Measurements from ENCODE around the gene GRK6.
A peak's percentile ranks its signal among the peaks of the same experiment; 100 is the strongest.

Gene GRK6

DNA sequence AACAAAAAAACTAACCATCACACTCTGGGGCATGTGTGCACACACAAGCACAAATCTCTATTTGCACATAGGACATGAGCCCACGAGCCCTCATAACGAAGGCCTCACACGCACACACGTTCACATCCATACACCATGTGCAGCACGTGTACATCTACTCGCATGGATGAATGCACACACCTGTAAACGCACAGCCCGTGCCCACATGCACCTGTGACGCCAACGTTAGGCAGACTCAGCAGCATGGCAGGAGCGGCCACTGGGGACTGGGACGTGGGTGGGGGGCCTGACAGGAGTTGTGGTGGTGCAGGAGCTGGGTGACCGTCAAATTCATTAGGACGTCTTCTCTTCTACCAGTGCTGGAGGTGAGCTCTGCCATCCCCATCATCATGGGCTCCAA lies 39.1 kb upstream of the GRK6 start:
- H3K4me1 ChIP-seq (ENCODE audit: control insufficient read depth, insufficient read depth, low read length), result no peaks in the 10 kb centered on the region; the same call in 1 of the 2 replicates
- H3K9me3 ChIP-seq (ENCODE audit: control insufficient read depth, insufficient read depth, low read length), result no peaks in the 10 kb centered on the region
- no peak overlapping the region for H3K4me3 ChIP-seq (ENCODE audit: low read length)
- DNase-seq (ENCODE audit: low read depth, low spot score), result no peak
- H3K36me3 ChIP-seq (ENCODE audit: control insufficient read depth, insufficient read depth, low read length), result no peaks in the 10 kb centered on the region
- WGBS (ENCODE audit: insufficient coverage, insufficient read length), result no CpG with 5 or more reads among the region's 14 CpGs
- no peaks in the 10 kb centered on the region for H3K27me3 ChIP-seq (ENCODE audit: control insufficient read depth, insufficient read depth, low read length)
- no peak overlapping the region for H3K27ac ChIP-seq (ENCODE audit: low read length)

DNA sequence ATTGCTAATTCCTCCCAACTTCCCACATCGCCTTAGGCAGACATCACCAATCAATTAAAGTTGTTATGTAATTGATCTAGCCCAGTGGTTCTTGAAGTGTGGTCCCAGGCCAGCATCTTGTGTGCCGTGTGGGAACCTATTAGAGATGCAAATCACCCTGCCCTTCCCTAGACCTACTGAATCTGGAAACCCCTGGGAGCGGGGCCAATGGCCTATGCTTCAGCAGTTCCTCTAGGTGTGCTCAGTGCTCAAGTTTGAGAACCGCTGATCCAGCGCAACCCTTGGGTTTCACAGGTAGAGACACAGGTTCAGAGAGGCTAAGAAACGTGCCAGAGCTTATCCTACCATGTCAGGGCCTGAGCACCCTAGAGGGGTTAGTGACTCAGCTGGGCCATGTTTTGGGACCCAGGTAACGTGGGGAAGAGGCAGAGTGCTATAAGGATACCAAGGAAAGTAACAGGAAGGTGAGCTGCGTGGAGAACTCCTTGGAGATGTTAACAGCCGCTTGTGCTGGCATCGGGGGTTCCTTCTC lies 37.9 kb upstream of the GRK6 start:
- Histone ChIP-seq H3K4me3 (ENCODE audit: low read length) (no peak overlapping the region), H3K27me3 (ENCODE audit: control insufficient read depth, insufficient read depth, low read length) (no peaks in the 10 kb centered on the region), H3K36me3 (ENCODE audit: control insufficient read depth, insufficient read depth, low read length) (no peaks in the 10 kb centered on the region), H3K9me3 (ENCODE audit: control insufficient read depth, insufficient read depth, low read length) (no peaks in the 10 kb centered on the region), H3K4me1 (ENCODE audit: control insufficient read depth, insufficient read depth, low read length) (no peaks in the 10 kb centered on the region; the same call in 1 of the 2 replicates), H3K27ac (ENCODE audit: low read length) (no peak overlapping the region)
- no peak for DNase-seq (ENCODE audit: low read depth, low spot score)
- WGBS (ENCODE audit: insufficient coverage, insufficient read length), result no CpG with 5 or more reads among the region's 10 CpGs

DNA sequence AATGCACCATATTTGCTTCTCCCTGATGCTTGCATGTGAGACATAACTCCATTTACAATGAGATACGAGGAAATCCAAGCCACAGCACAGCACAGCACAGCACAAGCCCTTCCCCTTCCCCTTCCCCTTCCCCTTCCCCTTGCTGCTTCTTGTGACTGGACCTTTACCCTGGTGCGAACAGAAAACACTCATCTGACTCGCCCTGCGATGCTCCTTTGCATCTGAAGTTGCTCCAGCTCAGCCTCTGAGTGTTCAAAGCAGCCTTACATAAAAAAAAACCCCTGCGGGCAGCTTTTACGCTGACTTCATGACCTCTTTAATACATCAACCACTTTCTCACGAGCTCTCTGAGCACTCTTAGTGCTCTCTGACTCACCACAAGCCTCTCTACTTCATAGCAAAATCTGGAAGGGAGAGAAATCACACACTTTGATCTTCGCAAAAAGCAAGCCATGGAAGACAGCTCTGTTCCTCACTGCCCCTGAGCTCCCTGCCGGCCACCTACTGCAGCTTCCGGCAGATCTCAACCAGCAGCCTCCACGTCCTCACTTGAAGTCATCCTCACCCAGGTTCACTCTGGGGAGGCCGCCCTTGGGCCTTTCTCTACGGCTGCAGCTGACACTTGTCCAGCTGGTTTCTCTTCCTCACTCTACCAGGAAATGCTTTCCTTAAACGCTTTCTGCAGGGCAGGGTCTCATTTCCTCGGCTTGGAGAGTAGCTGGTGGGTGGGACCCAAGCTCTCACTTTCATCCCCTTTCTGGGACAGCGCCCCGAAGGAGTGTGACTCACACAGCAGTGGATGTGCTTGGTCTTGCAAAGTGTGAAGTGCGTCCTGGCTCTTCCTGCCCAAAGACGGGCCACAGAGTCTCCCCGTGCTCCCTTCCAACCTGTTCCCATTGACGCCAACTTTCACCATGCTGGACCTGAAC lies 37.0 kb upstream of the GRK6 start:
- Histone ChIP-seq H3K27me3 (ENCODE audit: control insufficient read depth, insufficient read depth, low read length) (no peaks in the 10 kb centered on the region), H3K4me3 (ENCODE audit: low read length) (no peak overlapping the region), H3K9me3 (ENCODE audit: control insufficient read depth, insufficient read depth, low read length) (no peaks in the 10 kb centered on the region), H3K36me3 (ENCODE audit: control insufficient read depth, insufficient read depth, low read length) (no peaks in the 10 kb centered on the region), H3K4me1 (ENCODE audit: control insufficient read depth, insufficient read depth, low read length) (no peaks in the 10 kb centered on the region), H3K27ac (ENCODE audit: low read length) (no peak overlapping the region)
- WGBS (ENCODE audit: insufficient coverage, insufficient read length), result no CpG with 5 or more reads among the region's 21 CpGs
- DNase-seq (ENCODE audit: low read depth, low spot score), result no peak

DNA sequence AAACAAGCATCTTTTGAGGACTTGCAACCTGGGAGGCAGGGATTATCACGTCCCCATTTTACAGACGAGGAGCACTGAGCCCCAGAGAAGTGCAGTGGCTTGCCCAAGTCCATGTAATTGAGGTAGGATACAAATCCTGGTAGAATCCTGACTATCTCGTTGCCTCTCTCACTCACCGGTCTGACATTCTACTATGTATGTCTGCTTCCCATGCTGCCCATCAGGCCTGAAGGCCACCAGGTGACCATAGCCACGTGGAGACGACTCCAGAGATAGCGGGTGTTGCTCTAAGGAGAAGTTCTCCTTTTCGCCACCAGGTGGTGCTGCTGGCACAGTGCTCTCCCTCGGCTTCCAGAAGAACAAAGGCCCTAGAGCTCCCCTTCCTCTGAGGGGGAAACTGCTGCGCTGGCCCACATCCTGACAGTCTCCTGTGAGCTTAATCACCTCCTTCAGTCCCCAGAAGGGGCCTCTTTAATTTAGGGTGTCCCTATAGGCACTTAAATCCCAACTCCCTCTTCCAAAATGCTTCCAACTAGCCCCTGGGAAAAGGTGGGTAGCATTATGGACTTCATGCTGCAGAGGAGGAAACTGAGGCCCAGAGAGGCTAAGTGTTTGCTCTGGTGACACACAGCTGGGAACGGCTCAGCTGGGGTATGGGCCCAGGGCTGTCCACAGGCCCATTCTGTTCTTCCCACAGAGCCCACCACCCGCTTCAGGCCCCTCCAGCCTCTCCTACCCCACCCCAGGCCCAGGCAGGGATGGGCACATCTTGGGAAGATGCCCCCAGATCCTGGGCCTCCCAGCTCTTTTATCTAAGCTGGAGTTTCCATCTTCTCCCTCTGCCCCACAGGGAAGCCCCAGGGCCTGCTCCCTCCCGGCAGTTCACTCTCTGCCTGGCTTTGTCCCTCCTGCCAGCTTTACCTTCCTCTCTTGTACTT lies 35.8 kb upstream of the GRK6 start:
- no CpG with 5 or more reads among the region's 13 CpGs for WGBS (ENCODE audit: insufficient coverage, insufficient read length)
- Histone ChIP-seq H3K36me3 (ENCODE audit: control insufficient read depth, insufficient read depth, low read length) (no peaks in the 10 kb centered on the region), H3K27me3 (ENCODE audit: control insufficient read depth, insufficient read depth, low read length) (no peaks in the 10 kb centered on the region), H3K4me3 (ENCODE audit: low read length) (no peak overlapping the region), H3K4me1 (ENCODE audit: control insufficient read depth, insufficient read depth, low read length) (no peaks in the 10 kb centered on the region), H3K27ac (ENCODE audit: low read length) (no peak overlapping the region), H3K9me3 (ENCODE audit: control insufficient read depth, insufficient read depth, low read length) (no peaks in the 10 kb centered on the region)
- DNase-seq (ENCODE audit: low read depth, low spot score), result peak; percentile 90

DNA sequence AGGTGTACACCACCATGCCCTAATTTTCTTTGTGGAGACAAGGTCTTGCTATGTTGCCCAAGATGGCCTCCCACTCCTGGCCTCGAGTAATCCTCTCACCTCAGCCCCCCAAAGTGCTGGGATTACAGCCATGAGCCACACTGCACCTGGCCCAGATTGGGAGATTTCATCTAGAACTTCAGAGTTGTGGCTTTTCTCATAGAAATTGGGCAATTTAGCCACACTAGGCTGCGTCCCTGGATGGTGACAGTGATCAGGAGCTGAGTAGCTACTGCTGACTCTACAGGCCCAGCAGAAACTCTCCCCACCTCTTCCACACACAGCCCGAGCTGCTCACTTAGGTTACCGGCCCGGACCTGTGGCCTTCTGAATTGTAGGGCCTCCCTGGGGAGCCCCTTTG lies 33.7 kb upstream of the GRK6 start:
- WGBS (ENCODE audit: insufficient coverage, insufficient read length), result no CpG with 5 or more reads among the region's 5 CpGs
- Histone ChIP-seq H3K9me3 (ENCODE audit: control insufficient read depth, insufficient read depth, low read length) (no peaks in the 10 kb centered on the region), H3K27ac (ENCODE audit: low read length) (no peak overlapping the region), H3K4me3 (ENCODE audit: low read length) (no peak overlapping the region), H3K27me3 (ENCODE audit: control insufficient read depth, insufficient read depth, low read length) (no peaks in the 10 kb centered on the region), H3K36me3 (ENCODE audit: control insufficient read depth, insufficient read depth, low read length) (no peaks in the 10 kb centered on the region), H3K4me1 (ENCODE audit: control insufficient read depth, insufficient read depth, low read length) (peaks cover 4% of the 10 kb centered on the region)
- no peak for DNase-seq (ENCODE audit: low read depth, low spot score)

DNA sequence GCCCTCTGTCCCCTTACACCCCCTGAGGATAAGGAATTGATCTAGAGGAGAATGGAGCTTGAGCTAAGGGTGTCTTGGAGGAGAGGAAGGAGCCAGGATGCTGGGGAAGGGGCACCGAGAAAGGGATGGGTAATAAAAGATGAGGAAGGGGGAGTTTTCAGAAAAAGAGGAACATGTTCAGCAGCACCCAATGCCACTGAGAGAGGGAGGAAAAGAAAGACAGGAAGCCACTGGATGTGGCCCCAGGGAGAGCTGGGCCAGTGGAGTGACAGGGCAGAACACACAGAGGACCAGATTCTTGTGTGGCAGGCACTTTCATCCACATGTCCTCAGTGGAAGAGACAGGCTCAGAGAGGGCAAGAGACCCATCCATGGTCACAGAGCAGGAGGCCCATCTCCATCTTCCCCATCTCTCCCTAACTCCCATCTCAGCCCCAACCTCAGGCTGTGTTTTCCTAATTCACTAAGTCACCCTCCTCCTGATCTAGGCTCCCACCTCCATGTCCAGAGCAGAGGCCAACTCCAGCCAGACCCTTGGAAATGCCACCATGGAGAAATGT lies 33.2 kb upstream of the GRK6 start:
- no peaks in the 10 kb centered on the region for H3K9me3 ChIP-seq (ENCODE audit: control insufficient read depth, insufficient read depth, low read length)
- no peak overlapping the region for H3K4me3 ChIP-seq (ENCODE audit: low read length)
- no peak for DNase-seq (ENCODE audit: low read depth, low spot score)
- no peaks in the 10 kb centered on the region for H3K36me3 ChIP-seq (ENCODE audit: control insufficient read depth, insufficient read depth, low read length)
- no CpG with 5 or more reads among the region's 1 CpG for WGBS (ENCODE audit: insufficient coverage, insufficient read length)
- H3K27ac ChIP-seq (ENCODE audit: low read length), result no peak overlapping the region
- peaks cover 4% of the 10 kb centered on the region for H3K4me1 ChIP-seq (ENCODE audit: control insufficient read depth, insufficient read depth, low read length)
- no peaks in the 10 kb centered on the region for H3K27me3 ChIP-seq (ENCODE audit: control insufficient read depth, insufficient read depth, low read length)

DNA sequence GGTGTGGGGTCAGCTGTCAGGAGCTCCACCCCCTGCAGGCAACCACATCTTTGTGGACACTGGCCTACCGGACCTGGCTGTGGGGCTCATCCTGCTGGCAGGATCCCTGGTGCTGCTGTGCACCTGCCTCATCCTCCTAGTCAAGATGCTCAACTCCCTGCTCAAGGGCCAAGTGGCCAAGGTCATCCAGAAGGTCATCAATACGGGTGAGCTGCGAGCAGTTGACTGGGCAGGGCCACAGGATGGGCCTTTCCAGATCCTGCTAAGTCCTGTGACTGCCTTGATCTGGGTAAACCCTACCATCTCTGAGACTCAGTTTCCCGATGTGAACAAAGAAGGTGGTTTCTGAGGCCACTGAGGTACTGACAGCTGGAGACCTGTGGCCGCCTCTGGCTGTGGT lies 32.5 kb upstream of the GRK6 start:
- Histone ChIP-seq H3K4me1 (ENCODE audit: control insufficient read depth, insufficient read depth, low read length) (peaks cover 4% of the 10 kb centered on the region), H3K4me3 (ENCODE audit: low read length) (no peak overlapping the region), H3K9me3 (ENCODE audit: control insufficient read depth, insufficient read depth, low read length) (no peaks in the 10 kb centered on the region), H3K36me3 (ENCODE audit: control insufficient read depth, insufficient read depth, low read length) (no peaks in the 10 kb centered on the region), H3K27me3 (ENCODE audit: control insufficient read depth, insufficient read depth, low read length) (no peaks in the 10 kb centered on the region), H3K27ac (ENCODE audit: low read length) (no peak overlapping the region)
- DNase-seq (ENCODE audit: low read depth, low spot score), result no peak
- no CpG with 5 or more reads among the region's 5 CpGs for WGBS (ENCODE audit: insufficient coverage, insufficient read length)

DNA sequence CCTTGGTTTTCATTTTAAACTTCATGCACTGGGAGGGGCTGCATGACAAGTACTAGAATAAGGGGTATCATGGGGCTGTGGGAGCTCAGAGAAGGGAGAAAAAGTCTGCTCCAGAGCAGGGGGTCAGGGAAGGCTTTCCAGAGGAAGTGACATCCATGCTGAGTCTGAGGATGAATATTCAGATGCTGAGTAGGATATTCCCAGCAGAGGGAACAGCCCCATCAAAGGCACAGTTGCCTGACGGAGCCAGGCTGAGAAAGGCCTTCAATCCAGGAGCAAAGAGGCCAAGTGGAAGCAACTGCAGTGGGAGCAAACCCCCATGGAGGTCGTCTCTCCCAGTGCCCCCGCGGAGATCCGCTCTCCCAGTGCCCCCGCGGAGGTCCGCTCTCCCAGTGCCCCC lies 30.4 kb upstream of the GRK6 start:
- Histone ChIP-seq H3K9me3 (ENCODE audit: control insufficient read depth, insufficient read depth, low read length) (no peaks in the 10 kb centered on the region), H3K4me1 (ENCODE audit: control insufficient read depth, insufficient read depth, low read length) (peaks cover 4% of the 10 kb centered on the region), H3K27me3 (ENCODE audit: control insufficient read depth, insufficient read depth, low read length) (no peaks in the 10 kb centered on the region), H3K4me3 (ENCODE audit: low read length) (no peak overlapping the region), H3K36me3 (ENCODE audit: control insufficient read depth, insufficient read depth, low read length) (no peaks in the 10 kb centered on the region), H3K27ac (ENCODE audit: low read length) (no peak overlapping the region)
- no peak for DNase-seq (ENCODE audit: low read depth, low spot score)
- WGBS (ENCODE audit: insufficient coverage, insufficient read length), result no CpG with 5 or more reads among the region's 8 CpGs

DNA sequence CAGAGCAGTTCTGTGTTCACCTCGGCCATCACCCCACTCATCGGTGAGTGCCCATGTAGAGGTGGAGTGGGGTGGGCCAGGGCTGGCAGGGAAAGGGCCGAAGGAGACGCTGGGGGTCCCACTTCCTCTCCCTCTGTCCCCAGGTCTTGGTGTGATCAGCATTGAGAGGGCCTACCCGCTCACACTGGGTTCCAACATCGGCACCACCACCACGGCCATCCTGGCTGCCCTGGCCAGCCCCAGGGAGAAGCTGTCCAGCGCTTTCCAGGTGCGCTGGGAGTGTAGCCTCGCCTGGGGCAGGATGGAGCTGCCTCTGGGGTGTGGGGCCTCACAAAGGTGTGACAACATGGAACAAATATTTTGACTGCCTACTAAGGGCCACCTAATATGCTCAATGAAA lies 29.7 kb upstream of the GRK6 start:
- Histone ChIP-seq H3K27ac (ENCODE audit: low read length) (no peak overlapping the region), H3K9me3 (ENCODE audit: control insufficient read depth, insufficient read depth, low read length) (no peaks in the 10 kb centered on the region), H3K4me3 (ENCODE audit: low read length) (no peak overlapping the region), H3K36me3 (ENCODE audit: control insufficient read depth, insufficient read depth, low read length) (no peaks in the 10 kb centered on the region), H3K27me3 (ENCODE audit: control insufficient read depth, insufficient read depth, low read length) (no peaks in the 10 kb centered on the region), H3K4me1 (ENCODE audit: control insufficient read depth, insufficient read depth, low read length) (peaks cover 4% of the 10 kb centered on the region)
- WGBS (ENCODE audit: insufficient coverage, insufficient read length), result no CpG with 5 or more reads among the region's 10 CpGs
- no peak for DNase-seq (ENCODE audit: low read depth, low spot score)

DNA sequence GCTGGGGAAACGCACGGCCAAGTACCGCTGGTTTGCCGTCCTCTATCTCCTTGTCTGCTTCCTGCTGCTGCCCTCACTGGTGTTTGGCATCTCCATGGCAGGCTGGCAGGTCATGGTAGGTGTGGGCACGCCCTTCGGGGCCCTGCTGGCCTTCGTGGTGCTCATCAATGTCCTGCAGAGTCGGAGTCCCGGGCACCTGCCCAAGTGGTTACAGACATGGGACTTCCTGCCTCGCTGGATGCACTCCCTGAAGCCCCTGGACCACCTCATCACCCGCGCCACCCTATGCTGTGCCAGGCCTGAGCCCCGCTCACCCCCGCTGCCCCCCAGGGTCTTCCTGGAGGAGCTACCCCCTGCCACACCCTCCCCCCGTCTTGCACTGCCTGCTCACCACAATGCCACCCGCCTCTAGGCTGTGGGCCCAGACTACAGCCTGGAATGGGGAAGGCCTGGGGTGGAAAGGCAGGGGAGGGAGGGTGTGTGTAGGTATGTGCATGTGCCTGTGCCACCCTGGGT lies 28.5 kb upstream of the GRK6 start:
- Histone ChIP-seq H3K27ac (ENCODE audit: low read length) (no peak overlapping the region), H3K27me3 (ENCODE audit: control insufficient read depth, insufficient read depth, low read length) (no peaks in the 10 kb centered on the region; the same call in 1 of the 2 replicates), H3K4me3 (ENCODE audit: low read length) (no peak overlapping the region), H3K9me3 (ENCODE audit: control insufficient read depth, insufficient read depth, low read length) (no peaks in the 10 kb centered on the region), H3K4me1 (ENCODE audit: control insufficient read depth, insufficient read depth, low read length) (peaks cover 7% of the 10 kb centered on the region), H3K36me3 (ENCODE audit: control insufficient read depth, insufficient read depth, low read length) (no peaks in the 10 kb centered on the region)
- no peak for DNase-seq (ENCODE audit: low read depth, low spot score)
- no CpG with 5 or more reads among the region's 16 CpGs for WGBS (ENCODE audit: insufficient coverage, insufficient read length)

Data from iPS DF 6.9 (cell line).